ENCODE measurements around the gene HYPK.
"Not testable (repeated sequence)": the region's sequence is repeated elsewhere in the genome, so short reads cannot be mapped to it uniquely, and the experiment has no call there.

Gene HYPK

DNA sequence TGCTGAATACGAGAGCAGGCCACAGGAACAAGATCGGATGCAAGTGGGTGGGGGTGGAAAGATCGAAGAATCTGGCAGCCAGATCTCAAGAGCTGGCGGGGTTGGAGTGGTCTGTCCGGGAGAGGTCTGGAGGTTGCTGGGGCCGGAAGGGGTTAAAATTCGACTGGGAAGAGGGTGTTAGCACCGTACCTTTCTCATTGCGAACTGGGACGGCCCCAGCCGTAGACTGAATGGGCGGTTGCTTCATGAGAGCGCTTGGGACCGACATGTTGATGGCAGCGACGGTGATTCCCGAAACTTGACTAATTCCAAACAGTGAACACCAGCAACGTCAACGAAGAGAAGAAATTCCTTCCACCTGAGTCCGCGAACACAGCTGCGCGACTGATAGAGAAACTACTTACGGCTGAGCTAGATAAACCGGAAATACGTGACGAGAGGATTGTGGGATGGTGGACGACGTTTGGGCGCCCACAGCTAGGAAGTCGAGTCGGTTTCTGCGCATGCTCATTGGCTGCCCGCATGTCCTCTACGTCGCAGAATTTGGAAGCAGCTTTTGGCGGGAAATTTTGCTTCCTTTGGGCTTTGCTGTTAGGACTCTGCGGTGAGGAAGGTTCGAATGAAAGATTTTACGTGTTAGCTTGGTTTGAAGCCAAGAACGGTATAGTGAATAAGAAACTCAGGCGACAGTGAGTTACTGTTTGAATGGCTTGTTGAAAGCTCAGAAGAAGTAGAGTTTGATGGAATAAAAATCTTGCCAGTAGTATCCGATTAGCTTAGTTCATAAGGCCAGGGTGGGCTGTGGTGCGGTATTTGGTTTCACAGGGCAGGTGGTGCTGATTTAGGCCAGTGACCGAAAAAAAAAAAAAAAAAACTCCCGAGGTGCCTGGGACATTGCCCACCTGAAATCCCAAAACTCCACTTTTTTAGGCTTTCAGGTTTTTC lies 24.2 kb downstream of the HYPK start, which contains the start of gene MFAP1:
TSS of gene MFAP1 (minus strand) at position 389 of the 945 bp plus-strand sequence. CDS start at position 268, 121 bp downstream.
- Histone ChIP-seq H3K4me3 (ENCODE audit: low read length in 2 of 2) (peak within 1 kb of the TSS; percentile 90 to 100), H3K9me3 (ENCODE audit: control insufficient read depth in 2 of 2, low read length in 2 of 2) (no peaks in the 10 kb centered on the region), H3K4me1 (ENCODE audit: control insufficient read depth in 2 of 2, insufficient read depth in 2 of 2, low read length in 2 of 2) (peaks cover 12 to 26% of the 10 kb centered on the region in 2 donors), H3K27me3 (ENCODE audit: control insufficient read depth in 2 of 2, insufficient read depth in 2 of 2, low read length in 2 of 2) (no peaks in the 10 kb centered on the region), H3K36me3 (ENCODE audit: control insufficient read depth in 2 of 2, insufficient read depth in 2 of 2, low read length in 2 of 2) (no peaks in the 10 kb centered on the region), H3K27ac (ENCODE audit: low read depth in 2 of 2, low read length in 2 of 2) (peak within 1 kb of the TSS; percentile 93 to 94), H3K9ac (ENCODE audit: low read depth in 1 of 2, low read length in 2 of 2) (peak within 1 kb of the TSS; percentile 98)

DNA sequence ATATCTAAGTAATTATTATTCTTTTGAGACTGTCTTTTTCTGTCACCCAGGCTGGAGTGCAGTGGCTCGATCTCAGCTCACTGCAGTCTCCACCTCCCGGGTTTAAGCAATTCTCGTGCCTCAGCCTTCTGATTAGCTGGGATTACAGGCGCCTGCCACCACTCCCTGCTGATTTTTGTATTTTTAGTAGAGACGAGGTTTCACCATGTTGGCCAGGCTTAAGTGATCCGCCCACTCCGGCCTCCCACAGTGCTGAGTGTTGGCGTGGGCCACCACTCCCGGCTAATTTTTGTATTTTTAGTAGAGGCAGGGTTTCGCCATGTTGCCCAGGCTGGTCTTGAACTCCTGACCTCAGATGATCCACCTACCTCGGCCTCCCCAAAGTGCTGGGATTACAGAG lies 24.9 kb downstream of the HYPK start:
- not testable (repeated sequence) for H3K4me3 ChIP-seq (ENCODE audit: low read length in 2 of 2); H3K27ac ChIP-seq (ENCODE audit: low read depth in 2 of 2, low read length in 2 of 2)

DNA sequence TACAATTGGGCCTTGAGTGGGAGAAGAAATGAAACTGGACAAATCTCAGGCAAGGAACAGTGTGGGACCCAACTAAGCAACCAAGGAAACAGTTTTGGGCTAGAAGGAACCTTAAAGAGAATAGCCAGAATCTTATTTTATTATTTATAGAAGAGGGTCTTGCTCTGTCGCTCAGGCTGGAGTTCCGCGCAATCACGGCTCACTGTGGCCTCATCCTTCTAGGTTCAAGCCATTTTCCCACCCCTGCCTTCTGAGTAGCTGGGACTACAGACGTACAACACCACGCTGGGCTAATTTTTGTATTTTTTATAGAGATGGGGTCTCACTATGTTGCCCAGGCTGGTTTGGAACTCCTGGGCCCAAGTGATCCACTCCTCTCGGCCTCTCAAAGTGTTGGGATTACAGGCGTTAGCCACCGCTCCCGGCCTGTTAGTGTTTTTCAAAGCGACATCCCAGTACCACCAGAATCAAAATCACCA lies 25.7 kb downstream of the HYPK start:
- no peaks in the 10 kb centered on the region for H3K27me3 ChIP-seq (ENCODE audit: control insufficient read depth in 2 of 2, insufficient read depth in 2 of 2, low read length in 2 of 2)
- no peaks in the 10 kb centered on the region for H3K9me3 ChIP-seq (ENCODE audit: control insufficient read depth in 2 of 2, low read length in 2 of 2)
- H3K9ac ChIP-seq (ENCODE audit: low read depth in 1 of 2, low read length in 2 of 2): peak overlapping the region; percentile 32 to 51
- H3K4me1 ChIP-seq (ENCODE audit: control insufficient read depth in 2 of 2, insufficient read depth in 2 of 2, low read length in 2 of 2): peaks cover 12 to 26% of the 10 kb centered on the region in 2 donors
- peak overlapping the region in 1 of 2 donors; percentile 67 for H3K27ac ChIP-seq (ENCODE audit: low read depth in 2 of 2, low read length in 2 of 2)
- H3K4me3 ChIP-seq (ENCODE audit: low read length in 2 of 2): peak overlapping the region; percentile 82 to 83
- H3K36me3 ChIP-seq (ENCODE audit: control insufficient read depth in 2 of 2, insufficient read depth in 2 of 2, low read length in 2 of 2): no peaks in the 10 kb centered on the region

More for the DNA sequence above, 24.9 kb downstream of the HYPK start:
- peaks cover 12 to 26% of the 10 kb centered on the region in 2 donors for H3K4me1 ChIP-seq (ENCODE audit: control insufficient read depth in 2 of 2, insufficient read depth in 2 of 2, low read length in 2 of 2)
- not testable (repeated sequence) for H3K27me3 ChIP-seq (ENCODE audit: control insufficient read depth in 2 of 2, insufficient read depth in 2 of 2, low read length in 2 of 2); H3K9ac ChIP-seq (ENCODE audit: low read depth in 1 of 2, low read length in 2 of 2); H3K36me3 ChIP-seq (ENCODE audit: control insufficient read depth in 2 of 2, insufficient read depth in 2 of 2, low read length in 2 of 2); H3K9me3 ChIP-seq (ENCODE audit: control insufficient read depth in 2 of 2, low read length in 2 of 2)

DNA sequence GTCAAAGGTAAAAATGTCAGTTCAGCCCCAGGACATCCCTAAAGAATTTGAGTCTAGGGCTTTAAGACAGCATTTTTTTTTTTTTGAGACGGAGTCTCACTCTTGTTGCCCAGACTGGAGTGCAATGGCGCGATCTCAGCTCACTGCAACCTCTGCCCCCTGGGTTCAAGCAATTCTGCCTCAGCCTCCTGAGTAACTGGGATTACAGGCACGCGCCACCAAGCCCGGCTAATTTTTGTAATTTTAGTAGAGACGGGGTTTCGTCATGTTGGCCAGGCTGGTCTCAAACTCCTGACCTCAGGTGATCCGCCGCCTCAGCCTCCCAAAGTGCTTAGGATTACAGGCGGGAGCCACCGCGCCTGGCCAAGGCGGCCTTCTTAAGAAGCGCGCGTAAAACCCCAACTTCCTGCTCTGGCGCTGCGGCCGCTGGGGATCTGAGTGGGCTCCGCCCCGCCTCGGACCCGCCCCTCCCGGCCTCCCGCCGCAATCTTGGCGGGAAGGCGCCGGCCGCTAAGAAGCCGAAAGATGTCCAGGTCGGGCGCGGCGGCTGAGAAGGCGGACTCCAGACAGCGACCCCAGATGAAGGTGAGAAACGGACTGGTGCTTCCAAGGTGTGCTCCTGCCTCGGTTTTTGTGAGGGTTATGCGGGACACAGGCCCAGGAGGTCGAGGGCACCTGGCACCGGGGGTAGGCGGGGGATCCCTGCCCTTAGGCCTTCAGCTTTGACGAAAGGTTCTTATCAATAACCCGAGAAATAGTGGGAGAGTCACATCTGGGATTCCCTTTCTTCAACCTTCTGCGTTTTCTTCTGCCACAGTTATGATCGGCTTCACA lies 26.3 kb downstream of the HYPK start, which contains the start of gene WDR76:
TSS of gene WDR76 (plus strand) at position 495 of the 834 bp plus-strand sequence. CDS start at position 526, 31 bp downstream.
- peaks cover 12 to 26% of the 10 kb centered on the region in 2 donors for H3K4me1 ChIP-seq (ENCODE audit: control insufficient read depth in 2 of 2, insufficient read depth in 2 of 2, low read length in 2 of 2)
- no peaks in the 10 kb centered on the region for H3K9me3 ChIP-seq (ENCODE audit: control insufficient read depth in 2 of 2, low read length in 2 of 2)
- H3K27ac ChIP-seq (ENCODE audit: low read depth in 2 of 2, low read length in 2 of 2): peak within 1 kb of the TSS; percentile 47 to 67
- H3K27me3 ChIP-seq (ENCODE audit: control insufficient read depth in 2 of 2, insufficient read depth in 2 of 2, low read length in 2 of 2): no peaks in the 10 kb centered on the region
- H3K36me3 ChIP-seq (ENCODE audit: control insufficient read depth in 2 of 2, insufficient read depth in 2 of 2, low read length in 2 of 2): no peaks in the 10 kb centered on the region
- peak within 1 kb of the TSS; percentile 68 to 69 for H3K9ac ChIP-seq (ENCODE audit: low read depth in 1 of 2, low read length in 2 of 2)
- peak within 1 kb of the TSS; percentile 82 to 83 for H3K4me3 ChIP-seq (ENCODE audit: low read length in 2 of 2)

DNA sequence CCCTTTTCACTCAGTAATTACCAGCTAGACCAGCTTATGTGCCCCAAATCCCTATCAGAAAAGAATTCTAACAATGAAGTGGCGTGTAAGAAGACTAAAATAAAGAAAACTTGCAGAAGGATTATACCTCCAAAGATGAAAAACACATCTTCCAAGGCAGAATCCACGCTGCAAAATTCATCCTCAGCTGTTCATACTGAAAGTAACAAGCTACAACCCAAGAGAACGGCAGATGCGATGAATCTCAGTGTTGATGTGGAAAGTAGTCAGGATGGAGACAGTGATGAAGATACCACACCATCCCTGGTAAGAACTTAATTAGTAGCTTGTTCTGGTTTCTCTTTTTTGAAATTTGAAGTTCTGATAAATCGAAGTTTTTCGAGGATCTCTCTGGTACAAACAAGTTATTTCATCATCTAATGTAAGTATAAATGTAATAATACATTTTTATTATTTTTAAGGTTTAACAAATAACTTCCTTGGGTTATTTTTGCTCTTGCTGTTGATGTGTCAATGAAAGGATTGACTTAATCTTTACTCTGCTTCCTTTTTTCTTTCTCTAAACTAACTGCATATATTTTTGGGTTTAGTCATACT lies 27.8 kb downstream of the HYPK start:
- no peaks in the 10 kb centered on the region for H3K9me3 ChIP-seq (ENCODE audit: control insufficient read depth in 2 of 2, low read length in 2 of 2)
- H3K36me3 ChIP-seq (ENCODE audit: control insufficient read depth in 2 of 2, insufficient read depth in 2 of 2, low read length in 2 of 2): no peaks in the 10 kb centered on the region
- peaks cover 12 to 22% of the 10 kb centered on the region in 2 donors for H3K4me1 ChIP-seq (ENCODE audit: control insufficient read depth in 2 of 2, insufficient read depth in 2 of 2, low read length in 2 of 2)
- no peak overlapping the region for H3K27ac ChIP-seq (ENCODE audit: low read depth in 2 of 2, low read length in 2 of 2)
- peak overlapping the region; percentile 16 to 82 for H3K4me3 ChIP-seq (ENCODE audit: low read length in 2 of 2)
- H3K9ac ChIP-seq (ENCODE audit: low read depth in 1 of 2, low read length in 2 of 2): no peak overlapping the region
- H3K27me3 ChIP-seq (ENCODE audit: control insufficient read depth in 2 of 2, insufficient read depth in 2 of 2, low read length in 2 of 2): no peaks in the 10 kb centered on the region

DNA sequence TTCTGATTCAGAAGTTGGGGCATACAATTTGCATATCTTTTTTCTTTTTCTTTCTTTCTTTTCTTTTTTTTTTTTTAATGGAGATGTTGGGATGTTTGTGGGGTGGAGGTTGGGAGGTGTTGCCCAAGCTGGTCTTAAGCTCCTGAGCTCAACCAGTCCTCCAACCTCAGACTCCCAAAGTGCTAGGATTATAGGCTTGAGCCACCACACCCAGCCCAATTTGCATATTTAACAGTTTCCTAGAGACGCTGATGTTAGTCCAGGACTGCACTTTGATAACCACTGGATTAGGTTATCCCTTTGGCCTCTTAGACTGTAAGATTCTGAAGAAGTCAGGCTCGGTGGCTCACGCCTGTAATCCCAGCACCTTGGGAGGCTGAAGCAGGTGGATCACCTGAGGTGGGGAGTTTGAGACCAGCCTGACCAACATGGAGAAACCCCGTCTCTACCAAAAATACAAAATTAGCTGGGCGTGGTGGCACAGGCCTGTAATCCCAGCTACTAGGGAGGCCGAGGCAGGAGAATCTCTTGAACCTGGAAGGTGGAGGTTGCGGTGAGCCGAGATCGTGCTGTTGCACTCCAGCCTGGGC lies 29.6 kb downstream of the HYPK start:
- not testable (repeated sequence) for H3K4me3 ChIP-seq (ENCODE audit: low read length in 2 of 2); H3K9ac ChIP-seq (ENCODE audit: low read depth in 1 of 2, low read length in 2 of 2); H3K36me3 ChIP-seq (ENCODE audit: control insufficient read depth in 2 of 2, insufficient read depth in 2 of 2, low read length in 2 of 2); H3K9me3 ChIP-seq (ENCODE audit: control insufficient read depth in 2 of 2, low read length in 2 of 2); H3K27me3 ChIP-seq (ENCODE audit: control insufficient read depth in 2 of 2, insufficient read depth in 2 of 2, low read length in 2 of 2); H3K27ac ChIP-seq (ENCODE audit: low read depth in 2 of 2, low read length in 2 of 2)
- peaks cover 5 to 13% of the 10 kb centered on the region in 2 donors for H3K4me1 ChIP-seq (ENCODE audit: control insufficient read depth in 2 of 2, insufficient read depth in 2 of 2, low read length in 2 of 2)

DNA sequence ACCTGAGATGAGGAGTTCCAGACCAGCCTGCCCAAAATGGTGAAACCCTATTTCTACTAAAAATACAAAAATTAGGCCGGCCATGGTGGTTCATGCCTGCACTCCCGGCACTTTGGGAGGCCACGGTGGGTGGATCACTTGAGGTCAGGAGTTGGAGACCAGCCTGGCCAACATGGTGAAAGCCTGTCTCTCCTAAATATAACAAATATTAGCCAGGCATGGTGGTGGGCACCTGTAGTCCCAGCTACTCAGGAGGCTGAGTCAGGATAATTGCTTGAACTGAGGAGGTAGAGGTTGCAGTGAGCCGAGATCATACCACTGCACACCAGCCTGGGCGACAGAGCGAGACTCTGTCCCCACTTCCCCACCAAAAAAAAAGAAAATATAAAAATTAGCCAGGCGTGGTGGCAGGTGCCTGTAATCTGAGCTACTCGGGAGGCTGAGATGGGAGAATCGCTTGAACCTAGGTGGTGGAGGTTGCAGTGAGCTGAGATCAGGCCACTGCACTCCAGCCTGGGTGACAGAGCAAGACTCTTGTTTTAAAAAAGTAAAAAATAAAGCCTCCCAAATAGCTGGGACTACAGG lies 30.4 kb downstream of the HYPK start:
- not testable (repeated sequence) for H3K27me3 ChIP-seq (ENCODE audit: control insufficient read depth in 2 of 2, insufficient read depth in 2 of 2, low read length in 2 of 2); H3K9me3 ChIP-seq (ENCODE audit: control insufficient read depth in 2 of 2, low read length in 2 of 2); H3K9ac ChIP-seq (ENCODE audit: low read depth in 1 of 2, low read length in 2 of 2); H3K36me3 ChIP-seq (ENCODE audit: control insufficient read depth in 2 of 2, insufficient read depth in 2 of 2, low read length in 2 of 2); H3K4me3 ChIP-seq (ENCODE audit: low read length in 2 of 2); H3K27ac ChIP-seq (ENCODE audit: low read depth in 2 of 2, low read length in 2 of 2)
- peaks cover 5 to 13% of the 10 kb centered on the region in 2 donors for H3K4me1 ChIP-seq (ENCODE audit: control insufficient read depth in 2 of 2, insufficient read depth in 2 of 2, low read length in 2 of 2)

DNA sequence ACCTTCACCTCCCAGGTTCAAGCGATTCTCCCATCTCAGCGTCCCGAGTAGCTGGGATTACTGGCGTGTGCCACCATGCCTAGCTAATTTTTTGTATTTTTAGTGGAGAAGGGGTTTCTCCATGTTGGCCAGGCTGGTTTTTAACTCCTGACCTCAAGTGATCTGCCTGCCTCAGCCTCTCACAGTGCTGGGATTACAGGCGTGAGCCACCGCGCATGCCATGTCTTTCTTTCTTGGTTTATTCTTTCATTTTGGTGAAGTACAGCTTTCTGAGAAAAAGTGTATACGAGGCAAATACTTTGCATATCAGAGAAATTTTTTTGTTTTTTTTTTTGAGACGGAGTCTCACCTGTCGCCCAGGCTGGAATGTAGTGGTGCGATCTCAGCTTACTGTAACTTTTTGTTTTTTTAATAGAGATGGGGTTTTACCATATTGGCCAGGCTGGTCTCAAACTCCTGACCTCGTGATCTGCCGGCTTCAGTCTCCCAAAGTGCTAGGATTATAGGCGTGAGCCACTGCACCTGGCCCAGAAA lies 31.2 kb downstream of the HYPK start:
- not testable (repeated sequence) for H3K36me3 ChIP-seq (ENCODE audit: control insufficient read depth in 2 of 2, insufficient read depth in 2 of 2, low read length in 2 of 2); H3K4me3 ChIP-seq (ENCODE audit: low read length in 2 of 2); H3K27ac ChIP-seq (ENCODE audit: low read depth in 2 of 2, low read length in 2 of 2); H3K9me3 ChIP-seq (ENCODE audit: control insufficient read depth in 2 of 2, low read length in 2 of 2); H3K4me1 ChIP-seq (ENCODE audit: control insufficient read depth in 2 of 2, insufficient read depth in 2 of 2, low read length in 2 of 2); H3K9ac ChIP-seq (ENCODE audit: low read depth in 1 of 2, low read length in 2 of 2); H3K27me3 ChIP-seq (ENCODE audit: control insufficient read depth in 2 of 2, insufficient read depth in 2 of 2, low read length in 2 of 2)

DNA sequence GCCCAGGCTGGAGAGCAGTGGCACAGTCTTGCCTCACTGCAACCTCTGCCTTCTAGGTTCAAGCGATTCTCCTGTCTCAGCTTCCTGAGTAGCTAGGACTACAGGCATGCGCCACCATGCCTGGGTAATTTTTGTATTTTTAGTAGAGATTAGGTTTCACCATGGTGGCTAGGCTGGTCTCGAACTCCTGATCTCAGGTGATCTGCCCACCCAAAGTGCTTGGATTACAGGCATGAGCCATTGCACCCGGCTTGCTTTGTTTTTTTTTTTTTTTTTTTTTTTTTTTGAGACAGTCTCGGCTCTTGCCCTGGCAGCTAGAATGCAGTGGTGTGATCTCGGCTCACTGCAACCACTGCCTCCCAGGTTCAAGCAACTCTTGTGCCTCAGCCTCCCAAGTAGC lies 32.1 kb downstream of the HYPK start:
- not testable (repeated sequence) for H3K4me3 ChIP-seq (ENCODE audit: low read length in 2 of 2); H3K9ac ChIP-seq (ENCODE audit: low read depth in 1 of 2, low read length in 2 of 2); H3K4me1 ChIP-seq (ENCODE audit: control insufficient read depth in 2 of 2, insufficient read depth in 2 of 2, low read length in 2 of 2); H3K27me3 ChIP-seq (ENCODE audit: control insufficient read depth in 2 of 2, insufficient read depth in 2 of 2, low read length in 2 of 2); H3K9me3 ChIP-seq (ENCODE audit: control insufficient read depth in 2 of 2, low read length in 2 of 2); H3K36me3 ChIP-seq (ENCODE audit: control insufficient read depth in 2 of 2, insufficient read depth in 2 of 2, low read length in 2 of 2); H3K27ac ChIP-seq (ENCODE audit: low read depth in 2 of 2, low read length in 2 of 2)

Measured in mucosa of rectum (tissue), 2 donors.